Hindlimb muscle (tissue), 1 donor: ENCODE measurements around the gene HEPACAM. TPM values are rescaled to one million over a fixed set of nuclear protein-coding genes. Genes with fewer than 3 reads are reported as not detected.

Experiments used
- polyA plus RNA-seq: library from polyadenylated mRNA; unstranded; fragments of 120-200 nt; gene quantifications from one replicate; pipeline ENCODE4 v1.2.1, GENCODE V29; 2013; ENCODE audit not compliant: insufficient read length

Gene HEPACAM
- polyA plus RNA-seq, 1 donor: 0.22 TPM

Other genes starting within 250 kb of the HEPACAM start
- 5.3 TPM for gene NRGN, start 196.1 kb downstream of the HEPACAM start, polyA plus RNA-seq
- 1.0 TPM for gene VSIG2, start 183.8 kb downstream of the HEPACAM start, polyA plus RNA-seq
- 65.1 TPM for gene ESAM, start 173.8 kb downstream of the HEPACAM start, polyA plus RNA-seq
- 15.9 TPM for gene MSANTD2, start 135.6 kb downstream of the HEPACAM start, polyA plus RNA-seq
- 31.8 TPM for gene ROBO3, start 70.6 kb downstream of the HEPACAM start, polyA plus RNA-seq
- 43.3 TPM for gene ROBO4, start 38.2 kb downstream of the HEPACAM start, polyA plus RNA-seq
- 0.26 TPM for gene HEPN1, start 16.8 kb downstream of the HEPACAM start, polyA plus RNA-seq
- gene CCDC15, start 18.2 kb upstream of the HEPACAM start, polyA plus RNA-seq: 2.7 TPM
- gene SLC37A2, start 127.3 kb upstream of the HEPACAM start, polyA plus RNA-seq: 5.3 TPM
- 23.3 TPM for gene TMEM218, start 175.6 kb upstream of the HEPACAM start, polyA plus RNA-seq
- gene PKNOX2, start 228.7 kb upstream of the HEPACAM start, polyA plus RNA-seq: 31.3 TPM